ENCODE results near the gene ATF3.
A peak's percentile ranks its signal among the peaks of the same experiment; 100 is the strongest.

Gene ATF3

GRCh38 chr1:212608392-212608958 is at the start of gene ATF3:
ATF3 (plus strand) TSS chr1:212608761; CDS start chr1:212615022, 6,261 bp downstream.
- DNase-seq = peak; percentile 77

- no peak for DNase-seq
Measured at GRCh38 chr1:212559929-212560328, 48.6 kb upstream of the ATF3 start.

GRCh38 chr1:212560933-212561460 is 47.6 kb upstream of the ATF3 start:
- no peak for DNase-seq

- DNase-seq = no peak
Measured at GRCh38 chr1:212561501-212561931, 47.0 kb upstream of the ATF3 start.

- no peak for DNase-seq
Measured at GRCh38 chr1:212562771-212563170, 45.8 kb upstream of the ATF3 start.

GRCh38 chr1:212565079-212565478 is 43.5 kb upstream of the ATF3 start:
- no peak for DNase-seq

- DNase-seq = no peak
Measured at GRCh38 chr1:212565571-212566305, 42.8 kb upstream of the ATF3 start.

- DNase-seq = peak; percentile 36
Measured at GRCh38 chr1:212566522-212567479, 41.8 kb upstream of the ATF3 start.

GRCh38 chr1:212567638-212568037 is 40.9 kb upstream of the ATF3 start:
- DNase-seq = no peak

- DNase-seq = no peak
Measured at GRCh38 chr1:212568978-212569537, 39.5 kb upstream of the ATF3 start.

- DNase-seq = no peak
Measured at GRCh38 chr1:212574732-212575131, 33.8 kb upstream of the ATF3 start.

GRCh38 chr1:212575333-212575732 is 33.2 kb upstream of the ATF3 start:
- DNase-seq = no peak

GRCh38 chr1:212578041-212578440 is 30.5 kb upstream of the ATF3 start:
- DNase-seq = no peak

- DNase-seq = no peak
Measured at GRCh38 chr1:212581034-212581433, 27.5 kb upstream of the ATF3 start.

GRCh38 chr1:212582291-212582690 is 26.3 kb upstream of the ATF3 start:
- DNase-seq = no peak

GRCh38 chr1:212582808-212583615 is 25.5 kb upstream of the ATF3 start:
- no peak for DNase-seq

- DNase-seq = no peak
Measured at GRCh38 chr1:212583643-212584042, 24.9 kb upstream of the ATF3 start.

GRCh38 chr1:212584092-212584886 is 24.3 kb upstream of the ATF3 start:
- no peak for DNase-seq

- no peak for DNase-seq
Measured at GRCh38 chr1:212585210-212585609, 23.4 kb upstream of the ATF3 start.

GRCh38 chr1:212586206-212587015 is 22.1 kb upstream of the ATF3 start:
- no peak for DNase-seq

All from activated CD4-positive, alpha-beta T cell treated with anti-CD3 and anti-CD28 coated beads, Interleukin-2, amount 50 U/mL, for 1 hour (primary cell).